ENCODE measurements around the gene PTCH2.
A peak's percentile ranks its signal among the peaks of the same experiment; 100 is the strongest.
"Not testable (repeated sequence)": the region's sequence is repeated elsewhere in the genome, so short reads cannot be mapped to it uniquely, and the experiment has no call there.

PTCH2 gene

DNA sequence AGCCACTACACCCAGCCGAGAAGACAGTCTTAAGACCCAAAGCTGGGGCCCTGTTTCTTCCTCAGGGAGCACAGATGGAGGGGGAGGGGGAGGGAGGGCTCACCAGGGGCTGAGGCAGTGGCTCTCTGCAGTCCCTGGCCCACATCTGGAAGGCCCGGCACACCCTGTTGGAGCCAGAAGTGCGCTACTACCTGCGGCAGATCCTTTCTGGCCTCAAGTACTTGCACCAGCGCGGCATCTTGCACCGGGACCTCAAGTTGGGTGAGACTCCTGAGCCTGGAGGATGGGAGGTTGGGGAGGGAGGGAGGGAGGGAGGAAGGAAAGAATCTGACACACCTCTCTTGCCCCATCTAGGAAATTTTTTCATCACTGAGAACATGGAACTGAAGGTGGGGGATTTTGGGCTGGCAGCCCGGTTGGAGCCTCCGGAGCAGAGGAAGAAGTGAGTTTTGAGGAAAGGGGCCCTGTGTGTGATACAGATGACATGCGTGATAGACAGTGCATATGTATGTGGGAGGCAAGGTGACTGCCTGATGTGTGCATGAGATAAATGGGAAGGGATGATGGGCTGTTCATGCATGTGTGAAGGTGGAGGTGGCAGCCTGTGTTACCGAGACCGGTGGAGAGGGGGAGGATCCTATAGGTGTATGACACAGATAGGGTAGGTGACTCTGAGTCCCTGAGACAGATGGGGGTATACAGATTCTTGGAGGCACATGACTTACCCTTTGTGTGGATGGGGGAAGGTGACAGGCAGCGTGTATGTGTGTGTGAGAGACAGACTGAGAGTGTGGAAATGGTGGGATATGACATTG is 41.4 kb downstream of the PTCH2 start:
- H3K27ac ChIP-seq (ENCODE audit: low read length), result no peak overlapping the region
- peaks cover 5% of the 10 kb centered on the region for H3K4me1 ChIP-seq (ENCODE audit: control insufficient read depth, insufficient read depth, low read length)
- peaks cover 10% of the 10 kb centered on the region; the same call in 1 of the 2 replicates for H3K36me3 ChIP-seq (ENCODE audit: control insufficient read depth, insufficient read depth, low read length)
- whole genome bisulfite sequencing (ENCODE audit: insufficient coverage, insufficient read length), result no CpG with 5 or more reads among the region's 13 CpGs
- no peak for DNase-seq (ENCODE audit: low read depth, low spot score)
- H3K4me3 ChIP-seq (ENCODE audit: low read length), result no peak overlapping the region
- H3K27me3 ChIP-seq (ENCODE audit: control insufficient read depth, insufficient read depth, low read length), result no peaks in the 10 kb centered on the region
- H3K9me3 ChIP-seq (ENCODE audit: control insufficient read depth, insufficient read depth, low read length), result no peaks in the 10 kb centered on the region

DNA sequence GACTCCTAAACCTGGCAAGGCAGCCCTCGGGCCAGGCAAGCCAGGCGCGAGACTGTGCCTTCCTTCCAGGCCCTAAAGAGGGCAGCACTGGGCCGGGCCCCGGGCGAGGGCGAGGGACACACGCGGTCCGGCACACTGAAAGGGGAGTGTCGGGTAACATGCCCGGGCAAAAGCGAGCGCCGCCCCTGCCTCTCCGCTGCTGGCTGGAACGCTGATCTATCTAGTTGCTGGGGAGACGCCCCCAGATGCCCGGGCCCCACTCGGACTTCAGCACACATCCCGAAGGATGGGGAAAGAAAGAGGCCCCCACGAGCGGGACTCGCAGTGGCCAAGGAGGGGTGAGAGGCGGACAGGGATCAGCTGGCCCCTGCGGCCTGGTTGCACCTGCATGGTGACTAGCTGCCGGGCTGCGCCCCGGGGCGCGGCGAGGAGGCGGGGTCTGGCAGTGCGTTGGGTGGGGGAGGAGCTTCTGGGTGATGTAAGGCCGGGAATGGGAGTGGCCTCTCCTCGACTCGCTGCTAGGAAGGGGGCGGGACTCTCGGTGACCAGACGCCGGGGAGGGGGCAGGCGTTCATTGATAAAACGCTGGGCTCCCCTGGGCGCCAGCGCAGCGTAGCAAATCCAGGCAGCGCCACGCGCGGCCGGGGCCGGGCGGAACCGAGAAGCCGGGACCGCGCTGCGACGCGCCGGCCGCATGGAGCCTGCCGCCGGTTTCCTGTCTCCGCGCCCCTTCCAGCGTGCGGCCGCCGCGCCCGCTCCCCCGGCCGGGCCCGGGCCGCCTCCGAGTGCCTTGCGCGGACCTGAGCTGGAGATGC is 43.1 kb downstream of the PTCH2 start, which contains the start of gene PLK3:
PLK3 (plus strand) TSS at position 608 of the 815 bp plus-strand sequence; CDS start at position 695, 87 bp downstream.
- no CpG with 5 or more reads among the region's 79 CpGs for WGBS (ENCODE audit: insufficient coverage, insufficient read length)
- Histone ChIP-seq H3K27me3 (ENCODE audit: control insufficient read depth, insufficient read depth, low read length) (no peaks in the 10 kb centered on the region), H3K9me3 (ENCODE audit: control insufficient read depth, insufficient read depth, low read length) (no peaks in the 10 kb centered on the region)

DNA sequence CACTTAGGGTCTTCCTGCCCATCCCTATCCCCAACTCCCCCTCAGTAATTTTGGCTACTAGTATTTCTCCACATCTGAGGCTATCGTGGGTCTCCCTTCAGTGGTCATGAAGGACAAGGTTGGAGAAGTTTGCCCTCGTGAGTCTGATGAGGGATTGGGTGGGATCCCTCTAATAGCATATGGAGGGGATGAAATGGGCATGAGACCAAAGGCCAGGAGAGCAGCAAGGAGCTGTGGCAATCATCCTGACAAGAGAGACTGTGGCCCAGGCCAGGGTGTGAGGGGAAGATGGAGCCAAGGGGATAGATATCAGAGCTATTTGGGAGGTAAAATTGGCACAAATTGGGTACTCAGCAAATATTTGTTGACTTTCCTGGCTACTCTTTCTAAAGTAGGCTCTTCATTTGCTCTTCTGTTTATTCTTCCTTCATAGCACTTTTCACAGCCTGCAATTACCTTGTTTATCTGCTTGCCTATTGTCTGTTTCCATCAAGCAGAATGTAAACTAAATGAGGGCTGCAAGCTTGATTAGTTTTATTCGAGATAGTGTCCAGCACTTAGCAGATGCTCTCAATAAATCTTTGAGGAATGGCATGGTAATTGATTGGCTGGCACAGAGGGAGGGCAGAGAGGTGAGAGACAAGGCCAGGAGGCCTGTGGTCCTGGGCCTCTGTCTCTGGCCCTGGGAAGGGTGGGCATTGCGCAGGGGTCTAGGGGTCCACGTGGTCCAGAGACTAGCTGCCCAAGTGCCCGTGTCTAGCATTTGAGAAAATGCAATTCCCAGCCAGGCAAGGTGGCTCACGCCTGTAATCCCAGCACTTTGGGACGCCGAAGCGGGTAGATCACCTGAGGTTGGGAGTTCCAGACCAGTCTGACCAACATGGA is 44.3 kb downstream of the PTCH2 start:
- no peak overlapping the region for H3K27ac ChIP-seq (ENCODE audit: low read length)
- WGBS (ENCODE audit: insufficient coverage, insufficient read length), result no CpG with 5 or more reads among the region's 10 CpGs
- no peaks in the 10 kb centered on the region for H3K27me3 ChIP-seq (ENCODE audit: control insufficient read depth, insufficient read depth, low read length)
- DNase-seq (ENCODE audit: low read depth, low spot score), result no peak
- no peaks in the 10 kb centered on the region for H3K36me3 ChIP-seq (ENCODE audit: control insufficient read depth, insufficient read depth, low read length)
- peaks cover 3% of the 10 kb centered on the region; the same call in 1 of the 2 replicates for H3K4me1 ChIP-seq (ENCODE audit: control insufficient read depth, insufficient read depth, low read length)
- H3K9me3 ChIP-seq (ENCODE audit: control insufficient read depth, insufficient read depth, low read length), result no peaks in the 10 kb centered on the region
- no peak overlapping the region for H3K4me3 ChIP-seq (ENCODE audit: low read length)

More for the DNA sequence above, 43.1 kb downstream of the PTCH2 start, which contains the start of gene PLK3:
- Histone ChIP-seq H3K36me3 (ENCODE audit: control insufficient read depth, insufficient read depth, low read length) (no peaks in the 10 kb centered on the region), H3K4me3 (ENCODE audit: low read length) (peak within 1 kb of the TSS; percentile 63; the same call in 1 of the 2 replicates), H3K27ac (ENCODE audit: low read length) (no peak within 1 kb of the TSS), H3K4me1 (ENCODE audit: control insufficient read depth, insufficient read depth, low read length) (peaks cover 3% of the 10 kb centered on the region; the same call in 1 of the 2 replicates)
- DNase-seq (ENCODE audit: low read depth, low spot score), result no peak

DNA sequence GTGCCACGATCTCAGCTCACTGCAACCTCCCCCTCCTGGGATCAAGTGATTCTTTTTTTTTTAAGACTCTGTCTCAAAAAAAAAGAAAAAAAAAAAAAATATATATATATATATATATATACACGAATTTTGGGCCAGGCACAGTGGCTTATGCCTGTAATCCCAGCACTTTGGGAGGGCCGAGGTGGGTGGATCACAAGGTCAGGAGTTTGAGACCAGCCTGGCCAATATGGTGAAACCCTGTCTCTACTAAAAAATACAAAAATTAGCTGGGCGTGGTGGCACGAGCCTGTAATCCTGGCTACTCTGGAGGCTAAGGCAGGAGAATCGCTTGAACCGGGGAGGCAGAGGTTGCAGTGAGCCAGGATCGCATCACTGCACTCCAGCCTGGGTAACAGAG is 45.2 kb downstream of the PTCH2 start:
- not testable (repeated sequence) for H3K4me3 ChIP-seq (ENCODE audit: low read length); H3K27me3 ChIP-seq (ENCODE audit: control insufficient read depth, insufficient read depth, low read length); H3K4me1 ChIP-seq (ENCODE audit: control insufficient read depth, insufficient read depth, low read length); DNase-seq (ENCODE audit: low read depth, low spot score); H3K9me3 ChIP-seq (ENCODE audit: control insufficient read depth, insufficient read depth, low read length); H3K27ac ChIP-seq (ENCODE audit: low read length); H3K36me3 ChIP-seq (ENCODE audit: control insufficient read depth, insufficient read depth, low read length)
- no CpG with 5 or more reads among the region's 8 CpGs for WGBS (ENCODE audit: insufficient coverage, insufficient read length)

DNA sequence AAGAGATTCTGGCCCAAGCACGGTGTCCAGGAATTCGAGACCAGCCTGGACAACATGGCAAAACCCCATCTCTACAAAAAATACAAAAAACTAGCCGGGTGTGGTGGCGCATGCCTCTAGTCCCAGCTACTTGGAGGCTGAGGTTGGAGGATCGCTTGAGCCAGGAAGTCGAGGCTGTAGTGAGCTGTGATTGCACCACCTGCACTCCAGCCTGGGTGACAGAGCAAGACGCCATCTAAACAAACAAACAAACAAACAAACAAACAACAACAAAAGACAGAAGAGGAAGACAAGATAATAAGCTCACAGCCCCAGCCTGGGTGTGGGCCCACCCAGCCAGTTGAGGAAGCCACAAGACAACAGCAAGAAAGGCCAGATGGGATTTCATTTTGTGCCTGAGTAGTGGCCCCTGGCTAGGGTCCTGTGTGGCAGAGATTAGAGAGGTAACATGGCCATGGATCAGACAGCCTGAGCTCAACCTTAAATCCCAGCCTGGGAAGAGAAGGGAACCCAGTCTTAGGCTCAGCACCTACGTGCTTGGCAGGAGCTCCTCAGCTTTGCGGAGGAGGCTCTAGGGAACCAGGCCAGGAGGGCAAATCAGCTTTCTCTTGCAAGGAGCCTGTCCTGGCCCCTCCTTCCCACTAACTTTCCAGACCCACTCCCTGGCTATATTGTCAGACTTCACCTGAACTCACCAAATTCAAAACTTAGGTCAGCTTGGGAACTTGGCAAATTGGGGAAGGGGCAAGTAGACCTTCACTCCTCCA is 50.1 kb downstream of the PTCH2 start:
- Histone ChIP-seq H3K27me3 (ENCODE audit: control insufficient read depth, insufficient read depth, low read length) (no peaks in the 10 kb centered on the region), H3K4me1 (ENCODE audit: control insufficient read depth, insufficient read depth, low read length) (no peaks in the 10 kb centered on the region; the same call in 1 of the 2 replicates), H3K27ac (ENCODE audit: low read length) (no peak overlapping the region), H3K4me3 (ENCODE audit: low read length) (no peak overlapping the region), H3K9me3 (ENCODE audit: control insufficient read depth, insufficient read depth, low read length) (no peaks in the 10 kb centered on the region), H3K36me3 (ENCODE audit: control insufficient read depth, insufficient read depth, low read length) (no peaks in the 10 kb centered on the region)
- no peak for DNase-seq (ENCODE audit: low read depth, low spot score)
- WGBS (ENCODE audit: insufficient coverage, insufficient read length), result no CpG with 5 or more reads among the region's 9 CpGs

DNA sequence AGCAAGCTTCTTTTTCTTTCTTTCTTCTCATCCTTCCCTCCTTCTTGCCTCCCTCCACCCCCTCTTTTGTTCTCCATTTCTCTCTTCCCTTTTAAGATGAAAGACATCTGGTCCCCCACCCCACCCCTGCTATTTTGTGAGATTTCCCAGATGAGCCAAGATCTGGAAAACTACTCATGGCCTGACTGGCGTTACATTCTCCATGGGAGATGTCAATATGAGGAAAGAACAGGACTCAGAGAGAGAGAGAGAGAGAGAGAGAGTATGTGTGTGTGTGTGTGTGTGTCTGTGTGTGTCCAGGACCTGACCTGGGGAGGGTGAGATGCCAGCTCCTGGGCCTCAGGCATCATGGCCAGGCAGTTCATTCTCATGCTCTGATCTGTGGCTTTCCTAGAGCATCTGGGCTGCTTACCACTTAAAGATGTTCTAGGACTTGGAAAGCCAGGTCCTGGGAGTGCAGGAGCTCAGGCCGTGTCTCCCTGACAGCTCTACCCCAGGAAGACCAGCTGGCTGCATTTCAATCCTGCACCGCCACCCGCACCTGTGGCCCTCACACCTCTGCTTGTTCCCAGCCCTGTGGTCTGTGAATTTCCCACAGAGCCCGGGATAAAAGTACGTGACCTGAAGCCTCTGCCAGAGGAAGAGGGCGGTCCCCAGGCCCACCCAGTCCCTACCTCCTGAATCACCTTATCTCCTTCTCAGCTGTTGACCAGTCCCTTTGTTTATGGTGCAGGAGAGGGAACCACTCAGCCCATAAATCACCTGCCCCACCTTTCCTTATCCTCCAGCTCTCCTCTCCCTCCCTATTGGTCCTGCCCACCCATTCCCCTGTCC is 51.9 kb downstream of the PTCH2 start:
- no peak for DNase-seq (ENCODE audit: low read depth, low spot score)
- Histone ChIP-seq H3K36me3 (ENCODE audit: control insufficient read depth, insufficient read depth, low read length) (no peaks in the 10 kb centered on the region), H3K4me3 (ENCODE audit: low read length) (no peak overlapping the region), H3K4me1 (ENCODE audit: control insufficient read depth, insufficient read depth, low read length) (peaks cover 6% of the 10 kb centered on the region), H3K27ac (ENCODE audit: low read length) (no peak overlapping the region), H3K9me3 (ENCODE audit: control insufficient read depth, insufficient read depth, low read length) (no peaks in the 10 kb centered on the region), H3K27me3 (ENCODE audit: control insufficient read depth, insufficient read depth, low read length) (no peaks in the 10 kb centered on the region)
- WGBS (ENCODE audit: insufficient coverage, insufficient read length), result no CpG with 5 or more reads among the region's 7 CpGs

DNA sequence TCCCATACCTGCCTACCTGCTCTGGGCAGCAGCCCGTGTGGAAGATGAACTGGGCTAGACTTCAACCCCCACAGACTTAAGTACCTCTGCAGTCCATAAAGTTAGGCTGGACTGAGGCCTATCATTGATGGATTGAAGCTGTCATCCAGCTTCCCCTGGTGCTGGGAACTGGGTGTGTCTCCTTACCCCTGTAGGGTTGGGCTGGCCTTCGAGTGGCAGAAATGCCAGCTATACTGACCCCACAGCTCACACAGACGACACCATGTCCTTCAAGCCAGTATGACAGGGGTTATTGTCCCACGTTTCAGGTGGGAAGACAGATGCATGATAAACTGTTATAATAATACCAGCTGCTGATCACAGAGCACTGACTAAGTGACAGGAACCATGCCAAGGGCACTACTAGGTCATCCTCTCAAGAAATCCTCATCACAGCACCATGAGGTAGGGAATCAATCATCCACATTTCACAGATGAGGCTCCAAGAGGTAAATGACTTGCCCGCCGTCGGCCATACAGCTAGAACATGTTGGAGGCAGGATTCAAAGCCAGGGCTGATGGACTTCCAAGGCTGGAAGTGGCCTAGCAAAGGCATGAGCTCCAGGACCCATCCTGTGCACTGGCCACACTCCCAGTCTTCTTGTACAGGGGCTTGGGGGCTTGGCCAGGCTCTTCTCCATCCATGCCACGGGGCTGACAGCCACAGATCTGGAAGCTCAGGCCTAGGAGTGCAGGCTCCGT is 54.8 kb downstream of the PTCH2 start, which contains the start of gene BEST4:
BEST4 (minus strand) TSS at position 51 of the 741 bp plus-strand sequence. CDS start 465 bp downstream, outside the sequence.
- Histone ChIP-seq H3K4me1 (ENCODE audit: control insufficient read depth, insufficient read depth, low read length) (peaks cover 7% of the 10 kb centered on the region), H3K36me3 (ENCODE audit: control insufficient read depth, insufficient read depth, low read length) (no peaks in the 10 kb centered on the region), H3K4me3 (ENCODE audit: low read length) (no peak within 1 kb of the TSS), H3K9me3 (ENCODE audit: control insufficient read depth, insufficient read depth, low read length) (no peaks in the 10 kb centered on the region), H3K27me3 (ENCODE audit: control insufficient read depth, insufficient read depth, low read length) (no peaks in the 10 kb centered on the region), H3K27ac (ENCODE audit: low read length) (no peak within 1 kb of the TSS)
- WGBS (ENCODE audit: insufficient coverage, insufficient read length), result no CpG with 5 or more reads among the region's 9 CpGs
- DNase-seq (ENCODE audit: low read depth, low spot score), result no peak

DNA sequence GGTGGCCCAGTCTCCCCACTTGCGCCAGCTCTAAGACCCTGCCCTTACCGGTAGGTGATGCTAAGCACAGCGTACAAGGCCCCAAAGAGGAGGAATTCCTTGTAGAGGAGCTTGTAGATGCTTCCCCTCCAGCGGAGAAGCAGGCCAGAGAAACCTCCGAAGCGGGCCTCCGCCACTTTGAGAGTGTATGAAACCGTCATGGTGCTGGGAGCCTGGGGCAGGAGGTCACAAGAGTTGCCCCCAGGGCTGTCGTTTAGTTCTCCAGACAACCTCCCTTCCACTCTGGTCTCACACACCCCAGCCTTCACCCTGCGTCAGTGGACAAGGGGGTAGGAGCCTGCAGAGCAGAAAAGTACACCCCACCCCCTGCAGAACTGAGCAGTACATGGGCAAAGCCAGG is 55.5 kb downstream of the PTCH2 start:
- Histone ChIP-seq H3K36me3 (ENCODE audit: control insufficient read depth, insufficient read depth, low read length) (no peaks in the 10 kb centered on the region), H3K4me1 (ENCODE audit: control insufficient read depth, insufficient read depth, low read length) (peaks cover 7% of the 10 kb centered on the region), H3K9me3 (ENCODE audit: control insufficient read depth, insufficient read depth, low read length) (no peaks in the 10 kb centered on the region), H3K27me3 (ENCODE audit: control insufficient read depth, insufficient read depth, low read length) (no peaks in the 10 kb centered on the region), H3K27ac (ENCODE audit: low read length) (no peak overlapping the region), H3K4me3 (ENCODE audit: low read length) (no peak overlapping the region)
- no CpG with 5 or more reads among the region's 10 CpGs for WGBS (ENCODE audit: insufficient coverage, insufficient read length)
- DNase-seq (ENCODE audit: low read depth, low spot score), result no peak

All from iPS DF 6.9 (cell line).